Measurements from ENCODE around the gene MORF4L1.

DNA sequence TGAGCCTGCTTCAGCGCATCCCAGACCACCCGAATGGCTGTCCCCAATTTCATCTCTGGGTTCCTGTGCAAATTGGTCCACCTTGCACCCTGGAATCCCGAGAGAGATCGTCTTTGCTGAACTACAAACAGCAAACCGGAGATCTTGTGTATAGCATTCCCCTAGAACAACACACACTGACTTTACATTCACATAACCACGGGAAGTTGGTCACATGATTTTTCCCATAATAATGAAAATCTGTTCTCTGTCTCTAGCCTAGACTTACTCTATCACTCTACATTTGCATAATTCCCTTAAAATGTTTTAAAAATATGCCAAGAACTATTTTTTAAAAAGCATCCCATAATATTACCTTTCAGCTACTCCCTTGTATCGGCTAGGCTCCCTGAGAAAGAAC is 37.6 kb downstream of the MORF4L1 start:
- TF ChIP-seq, protein P1, sequence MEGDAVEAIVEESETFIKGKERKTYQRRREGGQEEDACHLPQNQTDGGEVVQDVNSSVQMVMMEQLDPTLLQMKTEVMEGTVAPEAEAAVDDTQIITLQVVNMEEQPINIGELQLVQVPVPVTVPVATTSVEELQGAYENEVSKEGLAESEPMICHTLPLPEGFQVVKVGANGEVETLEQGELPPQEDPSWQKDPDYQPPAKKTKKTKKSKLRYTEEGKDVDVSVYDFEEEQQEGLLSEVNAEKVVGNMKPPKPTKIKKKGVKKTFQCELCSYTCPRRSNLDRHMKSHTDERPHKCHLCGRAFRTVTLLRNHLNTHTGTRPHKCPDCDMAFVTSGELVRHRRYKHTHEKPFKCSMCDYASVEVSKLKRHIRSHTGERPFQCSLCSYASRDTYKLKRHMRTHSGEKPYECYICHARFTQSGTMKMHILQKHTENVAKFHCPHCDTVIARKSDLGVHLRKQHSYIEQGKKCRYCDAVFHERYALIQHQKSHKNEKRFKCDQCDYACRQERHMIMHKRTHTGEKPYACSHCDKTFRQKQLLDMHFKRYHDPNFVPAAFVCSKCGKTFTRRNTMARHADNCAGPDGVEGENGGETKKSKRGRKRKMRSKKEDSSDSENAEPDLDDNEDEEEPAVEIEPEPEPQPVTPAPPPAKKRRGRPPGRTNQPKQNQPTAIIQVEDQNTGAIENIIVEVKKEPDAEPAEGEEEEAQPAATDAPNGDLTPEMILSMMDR (conservative IDR thresholded peaks at IDR 0.05 in 1 of 2, IDR thresholded peaks at IDR 0.05 in 1 of 2; ENCODE audit: low read depth in 1 of 2, low read length in 2 of 2): no peak
- no peak for TF ChIP-seq EZH2 (IDR thresholded peaks at IDR 0.05; ENCODE audit: low read length, missing control alignments)
